Body of pancreas (tissue), 4 donors: ENCODE measurements around the gene RPL13. TPM values are rescaled to one million over a fixed set of nuclear protein-coding genes. Genes with fewer than 3 reads are reported as not detected.

Experiments
- ATAC-seq: fragments of 150-250 bp; one replicate; pipeline ENCODE4 v1.9.1; 2016
- DNase-seq, 4 donors: peaks; one replicate each; pipeline ENCODE4 v3.0.0-alpha.2; 2019
- H3K27ac ChIP-seq, 4 donors: fragments of 200-600 bp; sonication (generic); 1 replicate in 3 of 4; 2 replicates in 1 of 4; pipeline versions ENCODE4 v1.5.1 to v1.6.1; 2016 to 2019; ENCODE audit warnings: mild to moderate bottlenecking in 1 of 4, mixed read lengths in 1 of 4, moderate library complexity in 1 of 4
- H3K27me3 ChIP-seq, 2 donors: fragments of 200-600 bp; sonication (generic); one replicate each; pipeline ENCODE4 v1.6.0; 2016; ENCODE audit warnings: mild to moderate bottlenecking in 1 of 2
- H3K36me3 ChIP-seq, 2 donors: fragments of 200-600 bp; sonication (generic); replicated peaks in 1 of 2; 2 replicates each; pipeline ENCODE4 v1.5.1; 2016; ENCODE audit warnings: low read depth in 2 of 2; ENCODE audit not compliant: insufficient read depth in 1 of 2
- H3K4me1 ChIP-seq: fragments of 200-600 bp; sonication (generic); one replicate; pipeline ENCODE4 v1.6.0; 2016
- H3K4me3 ChIP-seq, 2 donors: fragments of 200-600 bp; sonication (generic); 1 replicate in 1 of 2; 2 replicates in 1 of 2; pipeline ENCODE4 v1.5.1; 2016 to 2019
- H3K9me3 ChIP-seq, 3 donors: fragments of 200-600 bp; sonication (generic); 1 replicate in 2 of 3; 2 replicates in 1 of 3; pipeline ENCODE4 v1.5.1; 2016
- CTCF ChIP-seq, 7 experiments: fragments of 450-650 bp in 4 of 7; fragments of 200-600 bp in 3 of 7; sonication (generic) in 3 of 7; IDR thresholded peaks; one replicate each; pipeline ENCODE4 v1.5.1; 2016 to 2019; ENCODE audit warnings: antibody characterized with exemption in 7 of 7
- POLR2A ChIP-seq, 3 donors: fragments of 450-650 bp; IDR thresholded peaks; one replicate each; pipeline ENCODE4 v1.6.1; 2016; ENCODE audit warnings: antibody characterized with exemption in 3 of 3, mild to moderate bottlenecking in 2 of 3
- WGBS, 2 donors: methylation state at CpG; one replicate each; pipeline ENCODE4 v1.1.5; 2017; 5-methylcytosine and 5-hydroxymethylcytosine counted together
- intact Hi-C: fragments of 100-400 bp; cut with DNase I; formaldehyde crosslinking; loops from one replicate; pipeline ENCODE4 v1.15.1; 2023
- total RNA-seq, 2 donors: library from RNA; depleted of rRNA; stranded (reverse); fragments of >200 nt; gene quantifications; one replicate each; pipeline ENCODE4 v1.1.0, GENCODE V29; 2016

RPL13 gene
- total RNA-seq, 2 donors from 2014 or later, result 3,820 to 5,570 TPM

GRCh38 chr16:89595330-89596060 lies 35.0 kb downstream of the RPL13 start:
- Histone ChIP-seq H3K9me3 (no peaks in the 10 kb centered on the region), H3K36me3 (no peaks in the 10 kb centered on the region), H3K27ac (no peak overlapping the region), H3K4me1 (no peaks in the 10 kb centered on the region), H3K27me3 (no peaks in the 10 kb centered on the region), H3K4me3 (no peak overlapping the region)
- no peak for TF ChIP-seq POLR2A (IDR thresholded peaks at IDR 0.05)
- TF ChIP-seq CTCF (IDR thresholded peaks at IDR 0.05), result no peak
- DNase-seq, result no peak
- WGBS, 2 donors, result 87 to 89% methylated on average over 19 to 42 of the region's 47 CpGs
- ATAC-seq, result no peak
- intact Hi-C loops, result no loop called here

GRCh38 chr16:89596061-89596689 lies 35.7 kb downstream of the RPL13 start:
- Histone ChIP-seq H3K4me1 (no peaks in the 10 kb centered on the region), H3K27me3 (no peaks in the 10 kb centered on the region), H3K4me3 (no peak overlapping the region), H3K27ac (no peak overlapping the region), H3K9me3 (no peaks in the 10 kb centered on the region), H3K36me3 (no peaks in the 10 kb centered on the region)
- 75 to 86% methylated on average over 14 to 25 of the region's 25 CpGs for WGBS, 2 donors
- TF ChIP-seq POLR2A (IDR thresholded peaks at IDR 0.05) (no peak), CTCF (IDR thresholded peaks at IDR 0.05) (no peak)
- DNase-seq (no peak), ATAC-seq (no peak)
- intact Hi-C loops, result no loop called here

GRCh38 chr16:89596957-89597649 lies 36.6 kb downstream of the RPL13 start:
- no peak overlapping the region for H3K27ac ChIP-seq
- intact Hi-C loops, result no loop called here
- 80 to 82% methylated on average over 12 to 18 of the region's 19 CpGs for WGBS, 2 donors

GRCh38 chr16:89598199-89598598 lies 37.7 kb downstream of the RPL13 start:
- no peaks in the 10 kb centered on the region for H3K27me3 ChIP-seq
- no peak for DNase-seq
- TF ChIP-seq POLR2A (IDR thresholded peaks at IDR 0.05), result no peak
- no peak for TF ChIP-seq CTCF (IDR thresholded peaks at IDR 0.05)
- intact Hi-C loops, result no loop called here
- H3K4me1 ChIP-seq, result no peaks in the 10 kb centered on the region
- H3K9me3 ChIP-seq, result no peaks in the 10 kb centered on the region
- no peak for ATAC-seq
- no peaks in the 10 kb centered on the region for H3K36me3 ChIP-seq
- no peak overlapping the region for H3K4me3 ChIP-seq
- H3K27ac ChIP-seq, result no peak overlapping the region
- WGBS, 2 donors, result 51 to 58% methylated on average over 3 to 11 of the region's 14 CpGs

More at GRCh38 chr16:89596957-89597649, 36.6 kb downstream of the RPL13 start:
- DNase-seq (no peak), ATAC-seq (no peak)
- Histone ChIP-seq H3K4me3 (no peak overlapping the region), H3K4me1 (no peaks in the 10 kb centered on the region), H3K9me3 (no peaks in the 10 kb centered on the region), H3K36me3 (no peaks in the 10 kb centered on the region), H3K27me3 (no peaks in the 10 kb centered on the region)
- TF ChIP-seq POLR2A (IDR thresholded peaks at IDR 0.05), result no peak
- no peak for TF ChIP-seq CTCF (IDR thresholded peaks at IDR 0.05)
